D721Med (cell line): ENCODE results near the gene NEDD4L.

Source experiments
- DNase-seq: peaks from one replicate; pipeline ENCODE4 v3.0.0; 2011; ENCODE audit warnings: low spot score; ENCODE audit not compliant: insufficient read length
- FAIRE-seq: peaks from 2 replicates; lab custom pipeline; 2011; peaks lifted over from hg19 to GRCh38; lab: Jason Lieb, UNC
- CTCF ChIP-seq: IDR thresholded peaks from 2 replicates; pipeline ENCODE4 v1.5.1; 2012; ENCODE audit warnings: mild to moderate bottlenecking, control low read depth; ENCODE audit not compliant: insufficient read depth; ENCODE audit errors: missing control alignments

The NEDD4L gene

GRCh38 chr18:58175786-58176176 lies 131.8 kb downstream of the NEDD4L start:
- TF ChIP-seq CTCF, result no peak

GRCh38 chr18:58177004-58177717 lies 133.1 kb downstream of the NEDD4L start:
- FAIRE-seq, result no peak
- no peak for TF ChIP-seq CTCF
- DNase-seq, result no peak

More at GRCh38 chr18:58175786-58176176, 131.8 kb downstream of the NEDD4L start:
- DNase-seq (no peak), FAIRE-seq (peak; percentile 97)

GRCh38 chr18:58177896-58178470 lies 134.0 kb downstream of the NEDD4L start:
- DNase-seq (no peak), FAIRE-seq (no peak)
- no peak for TF ChIP-seq CTCF

- FAIRE-seq (peak; percentile 100), DNase-seq (no peak)
- no peak for TF ChIP-seq CTCF
Observed at GRCh38 chr18:58178511-58178910, 134.5 kb downstream of the NEDD4L start.

GRCh38 chr18:58180172-58180571 lies 136.1 kb downstream of the NEDD4L start:
- FAIRE-seq, result no peak
- no peak for DNase-seq
- no peak for TF ChIP-seq CTCF

- FAIRE-seq (peak; percentile 100), DNase-seq (peak; percentile 98)
- TF ChIP-seq CTCF, result peak; percentile 81
Observed at GRCh38 chr18:58180738-58181353, 136.8 kb downstream of the NEDD4L start.

- TF ChIP-seq CTCF, result no peak
- FAIRE-seq, result no peak
- DNase-seq, result no peak
Observed at GRCh38 chr18:58181988-58182387, 138.0 kb downstream of the NEDD4L start.
